ENCODE measurements around the gene ARHGDIA. TPM values are rescaled to one million over a fixed set of nuclear protein-coding genes. Genes with fewer than 3 reads are reported as not detected.

Gene ARHGDIA
- total RNA-seq, 1 donor from 2014 or later: 78.2 TPM

GRCh38 chr17:81888105-81888987, 17.2 kb upstream of the ARHGDIA start:
- DNase-seq: no peak

- DNase-seq: peak; percentile 42
These were observed 14.9 kb upstream of the ARHGDIA start for GRCh38 chr17:81885869-81886548.

GRCh38 chr17:81885454-81885853, 14.3 kb upstream of the ARHGDIA start:
- peak; percentile 53 for DNase-seq

- no peak for DNase-seq
These were observed 13.8 kb upstream of the ARHGDIA start for GRCh38 chr17:81884968-81885367.

- no peak for DNase-seq
These were observed 13.4 kb upstream of the ARHGDIA start for GRCh38 chr17:81884520-81884919.

- no peak for DNase-seq
These were observed 8.0 kb upstream of the ARHGDIA start for GRCh38 chr17:81879121-81879520.

- DNase-seq: no peak
These were observed 7.2 kb upstream of the ARHGDIA start for GRCh38 chr17:81878294-81878693.

GRCh38 chr17:81877569-81877968, 6.4 kb upstream of the ARHGDIA start:
- DNase-seq: no peak

GRCh38 chr17:81871387-81872230, 472 bp upstream of the ARHGDIA start:
- DNase-seq: peak; percentile 97

- peak; percentile 48 for DNase-seq
These were observed 781 bp downstream of the ARHGDIA start for GRCh38 chr17:81870131-81870980.

- peak; percentile 62 for DNase-seq
These were observed 1.7 kb downstream of the ARHGDIA start for GRCh38 chr17:81869221-81870130.

GRCh38 chr17:81868674-81869220, 2.4 kb downstream of the ARHGDIA start:
- DNase-seq: peak; percentile 46

GRCh38 chr17:81867991-81868673, 3.0 kb downstream of the ARHGDIA start:
- DNase-seq: no peak

GRCh38 chr17:81867170-81867990, 3.8 kb downstream of the ARHGDIA start:
- no peak for DNase-seq

- no peak for DNase-seq
These were observed 4.5 kb downstream of the ARHGDIA start for GRCh38 chr17:81866440-81867169.

GRCh38 chr17:81865733-81866439, 5.3 kb downstream of the ARHGDIA start:
- no peak for DNase-seq

GRCh38 chr17:81865358-81865732, 5.8 kb downstream of the ARHGDIA start:
- no peak for DNase-seq
